Heart left ventricle (tissue), 13 donors: ENCODE measurements around the gene TLE4.

ENCODE experiments used
- CTCF ChIP-seq, 12 donors: fragments of 200-600 bp; sonication (generic) in 4 of 12; IDR thresholded peaks; one replicate each; pipeline versions ENCODE4 v1.5.0 to v1.8.0; 2018 to 2022; ENCODE audit warnings: antibody characterized with exemption in 12 of 12, mild to moderate bottlenecking in 5 of 12
- POLR2A ChIP-seq, 2 donors: fragments of 450-650 bp; IDR thresholded peaks; one replicate each; pipeline ENCODE4 v1.6.1; 2017; ENCODE audit warnings: antibody characterized with exemption in 2 of 2, mild to moderate bottlenecking in 2 of 2, moderate library complexity in 2 of 2
- donor health status: ischemic (EF 13 %, LVEDD 7.1; RV severe dilation, severe dysfunction).
- donor health status: DM: no; HTN: yes; CAD: no.
- donor health status: DM: no; HTN: no; CAD: no.
- donor health status: ischemic (EF 25% LVEDD 6.9; RV normal size, moderate dysfunction).
- donor health status: ischemic (EF 25% LVEDD 5.7; RV mildly dilated, moderate dysfunction).
- donor health status: ischemic (EF 35%, LVEDD 5.7; RV mildly dilated, moderate dysfunction).
- donor health status: nonischemic (EF 11% LVEDD 7.7; RV severe dilation, severe dysfunction).
- donor health status: DM: yes; HTN: yes; CAD: no.
- donor health status: PGD.
- donor health status: ischemic (EF 29% LVEDD 5.4; RV normal size, mild dysfunction).
- donor health status: nonischemic (EF 23%, LVEDD 6.1; RV moderate dilation, normal function).

GRCh38 chr9:79641070-79641469 lies 69.3 kb downstream of the TLE4 start:
- TF ChIP-seq CTCF (IDR thresholded peaks at IDR 0.05) = no peak
- no peak for TF ChIP-seq POLR2A (IDR thresholded peaks at IDR 0.05)
